SKM-1 (cell line): Measurements from ENCODE around the gene GGCT.

Source experiments
- DNase-seq: peaks from one replicate; lab custom pipeline; 2025; ENCODE audit not compliant: unreplicated experiment; lab: John Stamatoyannopoulos, UW

GGCT gene

GRCh38 chr7:30465046-30465810 is 39.4 kb downstream of the GGCT start:
- no peak for DNase-seq

- DNase-seq = peak; percentile 23
These were observed 40.4 kb downstream of the GGCT start for GRCh38 chr7:30464231-30464671.

- no peak for DNase-seq
These were observed 41.1 kb downstream of the GGCT start for GRCh38 chr7:30463405-30464145.

- no peak for DNase-seq
These were observed 42.5 kb downstream of the GGCT start for GRCh38 chr7:30462179-30462578.

GRCh38 chr7:30460246-30460633 is 44.4 kb downstream of the GGCT start:
- no peak for DNase-seq

- DNase-seq = no peak
These were observed 44.9 kb downstream of the GGCT start for GRCh38 chr7:30459591-30460245.

GRCh38 chr7:30458311-30458710 is 46.3 kb downstream of the GGCT start:
- DNase-seq = no peak

DNA sequence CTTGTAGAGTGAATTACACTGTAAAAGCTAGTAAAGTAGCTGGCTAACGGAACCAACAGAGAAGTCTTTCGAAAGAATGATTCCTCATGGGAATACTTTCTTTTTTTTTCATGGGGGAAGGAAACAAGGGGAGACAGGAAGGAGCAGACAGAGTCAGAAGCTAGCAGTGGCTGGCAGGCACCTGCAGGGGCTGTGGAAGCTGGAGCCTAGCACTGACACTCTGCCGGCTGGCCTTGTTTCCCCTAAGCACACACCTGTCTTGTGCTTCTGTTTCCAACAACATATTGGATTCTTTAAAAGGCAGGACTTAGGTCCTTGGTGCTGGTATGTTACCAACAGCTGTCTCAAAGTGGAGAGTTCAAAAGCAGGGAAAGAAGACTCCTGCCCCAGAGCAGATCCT is 50.7 kb downstream of the GGCT start:
- no peak for DNase-seq

DNA sequence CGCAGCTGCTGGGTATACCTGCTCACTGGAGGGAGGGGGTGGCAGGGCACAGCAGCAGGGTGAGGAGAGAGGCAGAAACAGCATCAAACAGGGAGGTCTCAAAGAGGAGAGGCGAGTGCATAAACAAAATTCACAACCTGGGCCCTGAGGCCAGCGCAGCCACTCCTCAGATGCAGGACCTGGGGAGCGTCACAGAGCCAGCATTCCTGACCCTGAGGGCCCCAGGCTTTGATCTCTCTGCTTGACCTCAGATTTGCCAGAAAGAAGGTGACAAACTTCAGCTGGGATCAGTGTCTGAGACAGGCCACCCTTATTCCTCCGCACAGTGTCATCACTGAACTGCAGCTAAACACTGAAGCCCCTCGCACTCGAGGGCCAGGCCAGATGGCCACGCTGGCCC is 51.6 kb downstream of the GGCT start:
- DNase-seq = no peak

- no peak for DNase-seq
These were observed 52.2 kb downstream of the GGCT start for GRCh38 chr7:30452280-30452930.

- DNase-seq = no peak
These were observed 52.9 kb downstream of the GGCT start for GRCh38 chr7:30451539-30452279.

DNA sequence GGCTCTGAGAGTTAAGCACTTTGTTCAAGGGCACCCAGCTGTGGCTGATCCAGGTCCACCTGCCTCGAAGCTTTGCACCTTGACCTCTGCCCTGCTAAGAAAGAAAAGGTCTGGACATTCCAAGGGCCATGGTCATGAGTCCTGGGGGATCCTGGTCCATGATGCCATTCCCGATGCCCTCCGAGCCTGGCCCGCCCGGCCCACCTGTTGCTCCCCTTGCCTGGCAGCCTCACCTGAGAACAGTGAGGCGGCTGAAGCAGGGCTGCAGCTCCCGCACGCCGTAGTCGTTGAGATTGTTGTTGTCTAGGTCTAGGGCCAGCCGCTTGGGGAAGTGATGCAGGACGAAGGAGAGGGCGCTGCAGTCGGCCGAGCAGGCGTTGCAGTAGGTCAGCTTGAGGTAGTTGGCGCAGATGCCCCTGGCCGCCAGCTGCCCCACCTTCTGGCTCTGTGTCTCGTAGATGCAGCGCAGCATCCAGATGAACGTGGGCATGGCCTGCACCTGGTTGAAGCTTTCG is 53.6 kb downstream of the GGCT start:
- no peak for DNase-seq

- DNase-seq = no peak
These were observed 54.2 kb downstream of the GGCT start for GRCh38 chr7:30450240-30450982.

DNA sequence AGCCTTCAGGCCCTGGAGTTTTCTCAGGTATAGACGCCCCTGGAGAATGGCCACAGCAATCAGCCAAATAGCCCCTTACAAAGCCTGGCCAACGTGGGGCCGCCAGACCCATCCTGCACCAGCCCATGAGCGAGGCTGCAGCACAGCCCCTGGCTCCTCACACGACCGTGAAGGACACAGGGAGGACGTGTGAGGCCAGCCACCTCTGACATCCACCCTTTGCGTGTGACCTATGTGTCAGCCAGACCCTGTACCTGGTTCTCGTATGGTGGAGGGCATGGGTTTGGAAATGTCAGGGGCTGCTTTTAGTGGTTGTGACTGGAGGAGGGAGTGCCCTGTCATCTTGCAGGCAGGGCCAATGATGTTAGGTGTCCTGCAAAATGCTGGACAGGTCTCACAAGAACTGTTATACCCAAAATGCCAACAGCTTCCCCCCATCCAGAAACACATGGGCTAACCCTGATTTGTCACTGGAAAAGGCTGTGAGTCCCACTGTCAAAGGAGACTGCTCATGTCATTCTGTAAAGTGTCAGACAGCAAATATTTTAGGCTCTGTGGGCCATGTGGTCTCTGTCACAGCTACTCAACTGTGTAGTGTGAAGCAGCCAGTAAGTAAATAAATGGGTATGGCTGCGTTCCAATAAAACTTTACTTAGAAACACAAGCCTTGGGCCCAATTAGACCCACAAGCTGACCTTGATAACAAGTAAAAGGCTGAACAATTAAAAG is 56.0 kb downstream of the GGCT start:
- no peak for DNase-seq

DNA sequence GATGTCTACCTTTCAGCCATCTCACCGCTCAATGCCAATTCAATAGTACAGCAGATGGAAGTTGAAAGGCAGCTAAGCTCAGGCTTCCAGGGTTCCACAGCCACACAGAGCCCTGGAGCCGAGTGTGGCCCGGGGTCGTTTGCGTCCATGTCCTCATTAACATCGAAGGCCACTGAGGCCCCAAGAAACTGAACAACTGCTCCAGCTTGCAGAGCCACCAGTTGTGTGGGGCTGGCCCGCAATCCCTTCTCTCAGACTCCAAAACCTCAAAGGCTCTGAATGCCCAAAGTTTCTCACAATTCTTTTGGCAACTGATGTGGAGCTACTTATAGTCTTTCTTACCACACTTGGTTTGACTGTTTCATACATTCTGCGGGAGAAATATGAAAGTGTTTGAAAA is 57.2 kb downstream of the GGCT start:
- no peak for DNase-seq
